ENCODE measurements around the gene DPH2.
A peak's percentile ranks its signal among the peaks of the same experiment; 100 is the strongest.

DPH2 gene

GRCh38 chr1:43945674-43946235, 24.1 kb upstream of the DPH2 start:
- no peak for DNase-seq

GRCh38 chr1:43946236-43947060, 23.4 kb upstream of the DPH2 start, which contains the start of gene IPO13:
TSS of gene IPO13 (plus strand) at chr1:43946950. CDS start at chr1:43947601, 651 bp downstream.
- peak; percentile 87 for DNase-seq

GRCh38 chr1:43947061-43947873, 22.5 kb upstream of the DPH2 start:
- DNase-seq = no peak

GRCh38 chr1:43947874-43948437, 21.9 kb upstream of the DPH2 start:
- no peak for DNase-seq

- no peak for DNase-seq
Measured at GRCh38 chr1:43949678-43950077, 20.1 kb upstream of the DPH2 start.

GRCh38 chr1:43951021-43951985, 18.5 kb upstream of the DPH2 start:
- DNase-seq = no peak

GRCh38 chr1:43952731-43953346, 17.0 kb upstream of the DPH2 start:
- no peak for DNase-seq

GRCh38 chr1:43953361-43953760, 16.4 kb upstream of the DPH2 start:
- no peak for DNase-seq

- DNase-seq = no peak
Measured at GRCh38 chr1:43954036-43954435, 15.8 kb upstream of the DPH2 start.

- no peak for DNase-seq
Measured at GRCh38 chr1:43956234-43956633, 13.6 kb upstream of the DPH2 start.

- DNase-seq = no peak
Measured at GRCh38 chr1:43957407-43958040, 12.3 kb upstream of the DPH2 start.

- DNase-seq = no peak
Measured at GRCh38 chr1:43958351-43959255, 11.2 kb upstream of the DPH2 start.

- DNase-seq = no peak
Measured at GRCh38 chr1:43960798-43961197, 9.0 kb upstream of the DPH2 start.

GRCh38 chr1:43961692-43962091, 8.1 kb upstream of the DPH2 start:
- no peak for DNase-seq

- no peak for DNase-seq
Measured at GRCh38 chr1:43962324-43962723, 7.5 kb upstream of the DPH2 start.

- DNase-seq = no peak
Measured at GRCh38 chr1:43963006-43963405, 6.8 kb upstream of the DPH2 start.

GRCh38 chr1:43963890-43964289, 5.9 kb upstream of the DPH2 start:
- no peak for DNase-seq

- no peak for DNase-seq
Measured at GRCh38 chr1:43965316-43965715, 4.5 kb upstream of the DPH2 start.

- DNase-seq = no peak
Measured at GRCh38 chr1:43968348-43968948, 1.4 kb upstream of the DPH2 start.

- no peak for DNase-seq
Measured at GRCh38 chr1:43969416-43969745, 429 bp upstream of the DPH2 start.

Measured in activated gamma-delta T cell (primary cell).